ENCODE measurements around the gene TC2N. TPM values are rescaled to one million over a fixed set of nuclear protein-coding genes. Genes with fewer than 3 reads are reported as not detected.

The TC2N gene
- total RNA-seq, 1 donor from 2014 or later = 19.4 TPM

- Mint-ChIP-seq H3K36me3 (no peaks in the 10 kb centered on the region), H3K4me1 (ENCODE audit: unreplicated experiment) (no peaks in the 10 kb centered on the region), H3K27me3 (peaks cover 6% of the 10 kb centered on the region), H3K27ac (no peak overlapping the region), H3K9me3 (no peaks in the 10 kb centered on the region), H3K4me3 (no peak overlapping the region)
- TF ChIP-seq CTCF (conservative IDR thresholded peaks at IDR 0.05) = no peak
- DNase-seq (ENCODE audit: extremely low spot score, unreplicated experiment) = no peak
Observed at GRCh38 chr14:91877376-91877915, 10.1 kb upstream of the TC2N start.

GRCh38 chr14:91876492-91876891 lies 9.2 kb upstream of the TC2N start:
- H3K9me3 Mint-ChIP-seq = no peaks in the 10 kb centered on the region
- H3K27me3 Mint-ChIP-seq = peaks cover 6% of the 10 kb centered on the region
- no peak for TF ChIP-seq CTCF (conservative IDR thresholded peaks at IDR 0.05)
- H3K4me1 Mint-ChIP-seq (ENCODE audit: unreplicated experiment) = no peaks in the 10 kb centered on the region
- H3K27ac Mint-ChIP-seq = no peak overlapping the region
- no peak for DNase-seq (ENCODE audit: extremely low spot score, unreplicated experiment)
- no peaks in the 10 kb centered on the region for H3K36me3 Mint-ChIP-seq
- H3K4me3 Mint-ChIP-seq = no peak overlapping the region

GRCh38 chr14:91875525-91876286 lies 8.4 kb upstream of the TC2N start:
- DNase-seq (ENCODE audit: extremely low spot score, unreplicated experiment) = no peak
- Mint-ChIP-seq H3K27ac (no peak overlapping the region), H3K36me3 (no peaks in the 10 kb centered on the region), H3K27me3 (peaks cover 6% of the 10 kb centered on the region), H3K4me3 (no peak overlapping the region), H3K9me3 (no peaks in the 10 kb centered on the region), H3K4me1 (ENCODE audit: unreplicated experiment) (no peaks in the 10 kb centered on the region)
- TF ChIP-seq CTCF (conservative IDR thresholded peaks at IDR 0.05) = no peak

- Mint-ChIP-seq H3K4me3 (no peak overlapping the region), H3K9me3 (no peaks in the 10 kb centered on the region), H3K4me1 (ENCODE audit: unreplicated experiment) (peaks cover 8% of the 10 kb centered on the region), H3K27me3 (peaks cover 6% of the 10 kb centered on the region), H3K27ac (peak overlapping the region; percentile 25), H3K36me3 (no peaks in the 10 kb centered on the region)
- no peak for DNase-seq (ENCODE audit: extremely low spot score, unreplicated experiment)
- no peak for TF ChIP-seq CTCF (conservative IDR thresholded peaks at IDR 0.05)
Observed at GRCh38 chr14:91873471-91874415, 6.4 kb upstream of the TC2N start.

GRCh38 chr14:91872517-91873470 lies 5.5 kb upstream of the TC2N start:
- Mint-ChIP-seq H3K9me3 (no peaks in the 10 kb centered on the region), H3K4me1 (ENCODE audit: unreplicated experiment) (peaks cover 8% of the 10 kb centered on the region), H3K27ac (peak overlapping the region; percentile 60), H3K4me3 (no peak overlapping the region), H3K27me3 (peaks cover 6% of the 10 kb centered on the region), H3K36me3 (no peaks in the 10 kb centered on the region)
- DNase-seq (ENCODE audit: extremely low spot score, unreplicated experiment) = no peak
- no peak for TF ChIP-seq CTCF (conservative IDR thresholded peaks at IDR 0.05)

Data from type B pancreatic cell (in vitro differentiated cells).